ENCODE measurements around the gene UNC13C.

DNA sequence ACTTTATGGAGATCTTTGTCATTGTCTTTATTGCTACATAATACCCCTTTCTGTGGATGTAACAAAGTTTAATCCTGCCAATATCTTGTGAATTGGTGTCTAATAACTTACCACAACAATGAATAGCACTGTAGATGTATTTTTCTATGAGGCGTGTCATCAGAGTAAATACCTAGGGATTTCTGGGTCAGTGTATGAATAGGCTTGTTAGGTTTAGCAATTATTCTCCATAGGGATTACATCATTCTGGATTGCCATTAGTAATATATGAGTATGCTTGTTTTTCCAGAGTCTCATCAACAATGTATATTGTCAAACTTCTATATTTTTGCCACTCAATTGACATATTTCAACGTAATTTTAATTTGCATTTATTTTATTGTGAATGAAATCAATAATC is 67.9 kb downstream of the UNC13C start:
- TF ChIP-seq POLR2A (IDR thresholded peaks at IDR 0.05; ENCODE audit: low read depth, low read length) (no peak), TAF1 (IDR thresholded peaks at IDR 0.05; ENCODE audit: borderline replicate concordance, low read depth, low read length) (no peak), POLR2AphosphoS5 (IDR thresholded peaks at IDR 0.05; ENCODE audit: low read depth, low read length) (no peak)

All from GM12892 (cell line).